Osteocyte (in vitro differentiated cells): Measurements from ENCODE around the gene MYBPC1. TPM values are rescaled to one million over a fixed set of nuclear protein-coding genes. Genes with fewer than 3 reads are reported as not detected.
A peak's percentile ranks its signal among the peaks of the same experiment; 100 is the strongest.

Experiments used
- DNase-seq: peaks from one replicate; pipeline ENCODE4 v3.0.0; 2021; ENCODE audit warnings: mixed read lengths; ENCODE audit not compliant: unreplicated experiment; ENCODE audit errors: extremely low spot score
- H3K27ac Mint-ChIP-seq: one replicate; pipeline ENCODE4 v1.8.0; 2021; ENCODE audit warnings: mild to moderate bottlenecking, mixed read lengths; ENCODE audit not compliant: unreplicated experiment
- H3K27me3 Mint-ChIP-seq: one replicate; pipeline ENCODE4 v1.8.0; 2021; ENCODE audit warnings: mixed read lengths; ENCODE audit not compliant: unreplicated experiment
- H3K36me3 Mint-ChIP-seq: one replicate; pipeline ENCODE4 v1.8.0; 2021; ENCODE audit warnings: mixed read lengths; ENCODE audit not compliant: unreplicated experiment
- H3K4me1 Mint-ChIP-seq: one replicate; pipeline ENCODE4 v1.8.0; 2021; ENCODE audit warnings: mixed read lengths; ENCODE audit not compliant: unreplicated experiment
- H3K4me3 Mint-ChIP-seq: one replicate; pipeline ENCODE4 v1.8.0; 2021; ENCODE audit warnings: mild to moderate bottlenecking, moderate library complexity, mixed read lengths; ENCODE audit not compliant: unreplicated experiment
- H3K9me3 Mint-ChIP-seq: one replicate; pipeline ENCODE4 v1.8.0; 2021; ENCODE audit warnings: mixed read lengths; ENCODE audit not compliant: unreplicated experiment
- CTCF ChIP-seq: fragments of 200-600 bp; sonication (generic); IDR thresholded peaks from 2 replicates; pipeline ENCODE4 v1.5.0; 2021; ENCODE audit warnings: antibody characterized with exemption, mild to moderate bottlenecking, moderate library complexity
- total RNA-seq: library from RNA; stranded (reverse); gene quantifications from 2 replicates; pipeline ENCODE4 v1.2.1, GENCODE V29; 2021

Gene MYBPC1
- total RNA-seq, 1 donor from 2014 or later: not detected

- Mint-ChIP-seq H3K27ac (no peak overlapping the region), H3K9me3 (no peaks in the 10 kb centered on the region), H3K4me3 (no peak overlapping the region), H3K36me3 (no peaks in the 10 kb centered on the region), H3K27me3 (peaks cover 18% of the 10 kb centered on the region), H3K4me1 (no peaks in the 10 kb centered on the region)
- DNase-seq: no peak
- no peak for TF ChIP-seq CTCF
Observed at GRCh38 chr12:101664992-101665391, 70.2 kb downstream of the MYBPC1 start.

GRCh38 chr12:101666052-101666728 is 71.4 kb downstream of the MYBPC1 start:
- H3K9me3 Mint-ChIP-seq: no peaks in the 10 kb centered on the region
- H3K27ac Mint-ChIP-seq: no peak overlapping the region
- peaks cover 15% of the 10 kb centered on the region for H3K27me3 Mint-ChIP-seq
- H3K36me3 Mint-ChIP-seq: no peaks in the 10 kb centered on the region
- no peak for TF ChIP-seq CTCF
- no peak for DNase-seq
- H3K4me1 Mint-ChIP-seq: no peaks in the 10 kb centered on the region
- H3K4me3 Mint-ChIP-seq: no peak overlapping the region

DNA sequence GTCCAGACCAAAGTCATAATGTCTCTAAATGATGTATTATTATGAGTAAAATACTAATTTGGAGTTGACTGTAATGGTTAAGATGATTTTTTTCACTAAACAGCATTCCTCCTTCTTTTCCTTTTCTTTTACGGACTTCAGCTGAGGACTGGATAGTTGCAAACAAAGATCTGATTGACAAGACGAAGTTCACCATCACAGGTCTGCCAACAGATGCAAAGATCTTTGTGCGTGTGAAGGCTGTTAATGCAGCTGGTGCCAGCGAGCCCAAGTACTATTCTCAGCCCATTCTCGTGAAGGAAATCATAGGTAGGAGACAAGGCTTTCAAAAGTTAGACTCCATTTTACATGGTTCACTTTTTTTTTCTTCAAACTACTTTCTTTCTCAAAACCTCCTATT is 72.8 kb downstream of the MYBPC1 start:
- Mint-ChIP-seq H3K27ac (no peak overlapping the region), H3K4me3 (no peak overlapping the region)
- no peak for DNase-seq

GRCh38 chr12:101670007-101670671 is 75.4 kb downstream of the MYBPC1 start:
- no peak for DNase-seq
- H3K9me3 Mint-ChIP-seq: no peaks in the 10 kb centered on the region
- TF ChIP-seq CTCF: peak; percentile 44
- H3K27me3 Mint-ChIP-seq: peaks cover 11% of the 10 kb centered on the region
- H3K4me3 Mint-ChIP-seq: no peak overlapping the region
- no peak overlapping the region for H3K27ac Mint-ChIP-seq
- H3K36me3 Mint-ChIP-seq: no peaks in the 10 kb centered on the region
- H3K4me1 Mint-ChIP-seq: no peaks in the 10 kb centered on the region

More for the DNA sequence above, 72.8 kb downstream of the MYBPC1 start:
- no peaks in the 10 kb centered on the region for H3K36me3 Mint-ChIP-seq
- no peaks in the 10 kb centered on the region for H3K4me1 Mint-ChIP-seq
- peaks cover 15% of the 10 kb centered on the region for H3K27me3 Mint-ChIP-seq
- TF ChIP-seq CTCF: no peak
- H3K9me3 Mint-ChIP-seq: no peaks in the 10 kb centered on the region

- TF ChIP-seq CTCF: no peak
- H3K9me3 Mint-ChIP-seq: no peaks in the 10 kb centered on the region
- H3K27ac Mint-ChIP-seq: no peak overlapping the region
- H3K4me3 Mint-ChIP-seq: no peak overlapping the region
- peaks cover 10% of the 10 kb centered on the region for H3K27me3 Mint-ChIP-seq
- no peak for DNase-seq
- no peaks in the 10 kb centered on the region for H3K4me1 Mint-ChIP-seq
- no peaks in the 10 kb centered on the region for H3K36me3 Mint-ChIP-seq
Observed at GRCh38 chr12:101671157-101671791, 76.5 kb downstream of the MYBPC1 start.
